HG03520 (cell line): Measurements from ENCODE around the gene LMF1.
A peak's percentile ranks its signal among the peaks of the same experiment; 100 is the strongest.

Experiments used
- ATAC-seq: cut with Tn5 transposase; IDR thresholded peaks from one replicate; pipeline ENCODE4 v1.9.1; 2021; ENCODE audit warnings: mild to moderate bottlenecking, moderate library complexity; ENCODE audit not compliant: unreplicated experiment

The LMF1 gene

GRCh38 chr16:819336-820043 is 151.3 kb downstream of the LMF1 start:
- ATAC-seq = no peak

- no peak for ATAC-seq
These were observed 152.2 kb downstream of the LMF1 start for GRCh38 chr16:818592-818991.

- ATAC-seq = no peak
These were observed 152.7 kb downstream of the LMF1 start for GRCh38 chr16:818132-818531.

GRCh38 chr16:817001-817906 is 153.5 kb downstream of the LMF1 start:
- ATAC-seq = no peak

GRCh38 chr16:815861-816260 is 154.9 kb downstream of the LMF1 start:
- ATAC-seq = no peak

GRCh38 chr16:814974-815373 is 155.8 kb downstream of the LMF1 start:
- no peak for ATAC-seq

DNA sequence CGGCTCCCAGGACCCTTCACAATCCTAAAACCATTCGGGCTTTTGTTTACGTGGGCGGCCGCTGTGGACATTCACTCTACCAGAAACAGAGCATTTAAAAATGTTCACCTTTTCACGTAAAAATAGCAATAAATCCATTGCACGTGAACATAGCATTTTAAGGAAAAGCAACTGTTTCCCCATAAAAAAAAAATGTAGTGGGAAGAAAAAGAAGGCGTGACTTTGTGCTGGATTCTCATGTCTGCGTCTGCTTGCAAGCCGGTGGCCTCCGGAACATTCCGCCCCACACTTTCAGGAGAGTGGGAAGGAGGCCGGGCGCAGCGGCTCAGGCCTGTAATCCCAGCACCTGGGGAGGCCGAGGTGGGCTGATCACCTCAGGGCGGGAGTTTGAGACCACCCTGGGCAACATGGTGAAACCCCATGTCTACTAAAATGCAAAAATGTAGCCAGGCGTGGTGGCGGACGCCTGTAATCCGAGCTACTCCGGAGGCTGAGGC is 156.8 kb downstream of the LMF1 start:
- no peak for ATAC-seq

GRCh38 chr16:813204-813915 is 157.4 kb downstream of the LMF1 start:
- no peak for ATAC-seq

GRCh38 chr16:808085-808386 is 162.7 kb downstream of the LMF1 start:
- no peak for ATAC-seq

DNA sequence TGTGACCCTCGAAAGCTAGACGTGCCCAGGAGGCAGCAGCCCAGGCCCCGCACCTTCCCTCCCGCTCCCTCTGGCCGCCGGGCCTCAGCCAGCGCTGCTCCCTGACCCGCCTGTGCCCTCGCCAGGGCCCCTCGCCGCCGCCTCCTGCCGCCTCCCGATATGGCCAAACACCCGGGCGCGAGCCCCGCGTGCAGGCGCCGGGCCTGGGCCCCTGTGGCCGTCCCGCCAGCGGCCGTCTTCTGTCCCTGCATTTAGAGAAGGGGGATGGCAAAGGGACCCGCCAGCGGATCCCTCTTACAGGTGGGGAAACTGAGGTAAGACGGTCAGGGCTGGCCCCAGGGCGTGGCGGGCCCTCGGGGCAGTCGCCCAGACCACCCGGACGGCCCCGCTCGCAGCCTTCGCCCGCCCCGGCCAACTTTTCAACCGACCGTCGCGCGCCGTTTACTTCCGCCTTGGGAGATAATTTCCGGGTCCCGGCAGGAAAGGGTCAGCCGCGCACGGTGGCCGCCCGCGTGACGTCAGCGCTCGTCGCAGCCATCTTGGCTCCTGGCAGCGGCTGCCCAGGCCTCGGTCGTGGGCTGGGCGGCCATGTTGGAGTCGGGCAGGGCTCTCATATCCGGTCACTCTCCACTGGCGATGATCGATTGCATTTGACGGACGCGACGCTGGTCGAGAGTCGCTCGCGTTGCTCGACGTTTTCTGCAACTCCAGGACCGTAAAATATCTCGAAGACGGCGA is 163.3 kb downstream of the LMF1 start:
- peak; percentile 81 for ATAC-seq

- no peak for ATAC-seq
These were observed 165.3 kb downstream of the LMF1 start for GRCh38 chr16:805474-805873.

DNA sequence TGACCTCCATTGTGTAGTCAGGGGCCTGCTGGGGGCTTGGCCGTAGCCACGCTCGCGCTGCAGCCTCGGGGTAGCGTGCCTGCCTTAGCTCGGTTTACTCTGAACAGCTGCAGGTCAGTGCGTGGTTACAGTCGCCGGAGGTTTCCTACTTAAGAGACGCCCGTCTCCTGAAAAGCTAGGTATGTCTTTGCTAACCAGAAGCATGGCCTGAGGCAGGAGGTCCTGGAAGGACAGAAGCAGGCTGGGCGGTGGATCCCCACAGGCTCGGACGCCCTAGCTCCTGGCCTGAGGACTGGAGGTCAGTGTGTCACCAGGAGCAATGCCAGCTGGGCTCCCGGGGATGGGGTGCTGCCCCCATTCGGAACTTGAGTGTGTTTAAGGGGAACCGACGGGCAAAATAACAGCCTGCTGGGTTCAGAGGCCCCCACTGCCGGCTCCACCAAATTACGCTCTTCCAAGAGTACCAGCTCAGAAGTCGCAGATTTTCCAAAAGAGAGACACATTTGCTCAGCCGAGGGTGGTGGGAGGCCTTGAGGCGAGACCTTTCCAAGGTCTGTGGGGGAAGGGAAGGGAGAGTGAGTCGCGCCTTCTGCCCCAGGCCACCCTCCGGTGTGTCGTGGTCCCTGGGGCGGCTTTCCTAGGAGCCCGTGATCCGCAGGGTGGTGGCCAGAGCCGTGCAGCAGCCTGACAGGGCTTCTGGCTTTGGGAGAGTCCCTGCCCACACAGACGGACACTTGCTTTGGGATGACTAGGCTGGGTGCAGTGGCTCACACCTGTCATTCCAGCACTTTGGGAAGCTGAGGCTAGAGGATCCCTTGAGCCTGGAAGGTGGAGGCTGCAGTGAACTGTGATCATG is 166.4 kb downstream of the LMF1 start:
- ATAC-seq = no peak

GRCh38 chr16:803754-804080 is 167.1 kb downstream of the LMF1 start:
- no peak for ATAC-seq
